Left kidney (tissue), 2 donors: ENCODE results near the gene PARP6. TPM values are rescaled to one million over a fixed set of nuclear protein-coding genes. Genes with fewer than 3 reads are reported as not detected.
A peak's percentile ranks its signal among the peaks of the same experiment; 100 is the strongest.

Experiments used
- DNase-seq: peaks from one replicate; pipeline ENCODE4 v3.0.0-alpha.2; 2013
- polyA plus RNA-seq: library from polyadenylated mRNA; unstranded; fragments of 120-200 nt; gene quantifications from one replicate; pipeline ENCODE4 v1.2.1, GENCODE V29; 2013; ENCODE audit not compliant: insufficient read length

The PARP6 gene
- polyA plus RNA-seq, 1 donor: 135 TPM

GRCh38 chr15:72231066-72231832 is 41.1 kb downstream of the PARP6 start, which contains the start of gene PKM:
TSS of gene PKM (minus strand) at chr15:72231190. CDS start at chr15:72219097, 12,093 bp downstream.
- DNase-seq: peak; percentile 97

- peak; percentile 92 for DNase-seq
Observed at GRCh38 chr15:72230197-72231065, 41.9 kb downstream of the PARP6 start.

GRCh38 chr15:72229947-72230196 is 42.5 kb downstream of the PARP6 start:
- no peak for DNase-seq

- no peak for DNase-seq
Observed at GRCh38 chr15:72229076-72229946, 43.0 kb downstream of the PARP6 start.

GRCh38 chr15:72227720-72228119 is 44.6 kb downstream of the PARP6 start:
- DNase-seq: no peak

- no peak for DNase-seq
Observed at GRCh38 chr15:72227192-72227586, 45.2 kb downstream of the PARP6 start.

- DNase-seq: no peak
Observed at GRCh38 chr15:72223278-72223677, 49.1 kb downstream of the PARP6 start.

GRCh38 chr15:72222393-72222792 is 50.0 kb downstream of the PARP6 start:
- DNase-seq: no peak

- DNase-seq: no peak
Observed at GRCh38 chr15:72220687-72221086, 51.7 kb downstream of the PARP6 start.

- DNase-seq: no peak
Observed at GRCh38 chr15:72217216-72217615, 55.1 kb downstream of the PARP6 start.

- DNase-seq: no peak
Observed at GRCh38 chr15:72216079-72216478, 56.3 kb downstream of the PARP6 start.

- DNase-seq: no peak
Observed at GRCh38 chr15:72207558-72208085, 64.7 kb downstream of the PARP6 start.

GRCh38 chr15:72206677-72207000 is 65.7 kb downstream of the PARP6 start:
- DNase-seq: no peak

- no peak for DNase-seq
Observed at GRCh38 chr15:72205896-72206676, 66.3 kb downstream of the PARP6 start.

GRCh38 chr15:72205273-72205672 is 67.1 kb downstream of the PARP6 start:
- no peak for DNase-seq

GRCh38 chr15:72203507-72203837 is 68.9 kb downstream of the PARP6 start:
- peak; percentile 22 for DNase-seq

- no peak for DNase-seq
Observed at GRCh38 chr15:72202801-72203506, 69.4 kb downstream of the PARP6 start.

GRCh38 chr15:72202302-72202701 is 70.1 kb downstream of the PARP6 start:
- no peak for DNase-seq

GRCh38 chr15:72201391-72201921 is 70.9 kb downstream of the PARP6 start:
- no peak for DNase-seq

GRCh38 chr15:72200395-72201237 is 71.7 kb downstream of the PARP6 start:
- DNase-seq: no peak
